NCI-H460 (cell line): Measurements from ENCODE around the gene CAT. TPM values are rescaled to one million over a fixed set of nuclear protein-coding genes. Genes with fewer than 3 reads are reported as not detected.

Source experiments
- DNase-seq: peaks from one replicate; pipeline ENCODE4 v3.0.0-alpha.2; 2016; ENCODE audit warnings: low read depth; ENCODE audit errors: extremely low read depth
- small RNA-seq, 2 experiments: library from RNA; depleted of rRNA; stranded (forward); fragments of <200 nt; gene quantifications; one replicate each; pipeline ENCODE3, GENCODE V24; 2014
- total RNA-seq: library from RNA; depleted of rRNA; stranded (reverse); fragments of >200 nt; shearing (Covaris generic); gene quantifications from 2 replicates; pipeline ENCODE4 v1.2.3, GENCODE V29; 2014; rRNA removed

The CAT gene
- total RNA-seq, 1 experiment from 2014 or later: not detected

GRCh38 chr11:34519595-34520235 is 81.0 kb downstream of the CAT start:
- DNase-seq: no peak

GRCh38 chr11:34521265-34521664 is 82.5 kb downstream of the CAT start:
- no peak for DNase-seq

Small RNAs within 50 kb of the gene (small RNA-seq; reads per million reads assigned to genes)
- gene AL035079.1: 0 reads per million in 2 experiments

Other genes with a start within 250 kb of the CAT start
- gene ABTB2, start 80.9 kb upstream of the CAT start, total RNA-seq: 1.3 and 1.9 TPM in 2 replicates
- not detected in 2 replicates for gene ELF5, start 74.9 kb downstream of the CAT start, total RNA-seq
- gene EHF, start 182.2 kb downstream of the CAT start, total RNA-seq: 0.10 and 0.20 TPM in 2 replicates